ENCODE data around the gene LPIN1.

The LPIN1 gene

GRCh38 chr2:11738589-11739436, 7.6 kb upstream of the LPIN1 start:
- in situ Hi-C loops (cut with MboI; ENCODE audit: low pct_unique_long_range_greater_than_20kb, low sequenced_read_pairs): no loop called here
- DNase-seq: peak; percentile 59

- in situ Hi-C loops (cut with MboI; ENCODE audit: low pct_unique_long_range_greater_than_20kb, low sequenced_read_pairs): no loop called here
- no peak for DNase-seq
Observed at GRCh38 chr2:11740723-11741122, 5.7 kb upstream of the LPIN1 start.

- in situ Hi-C loops (cut with MboI; ENCODE audit: low pct_unique_long_range_greater_than_20kb, low sequenced_read_pairs): no loop called here
- DNase-seq: no peak
Observed at GRCh38 chr2:11742317-11742701, 4.1 kb upstream of the LPIN1 start.

GRCh38 chr2:11742702-11743357, 3.6 kb upstream of the LPIN1 start:
- DNase-seq: no peak
- in situ Hi-C loops (cut with MboI; ENCODE audit: low pct_unique_long_range_greater_than_20kb, low sequenced_read_pairs): no loop called here

- in situ Hi-C loops (cut with MboI; ENCODE audit: low pct_unique_long_range_greater_than_20kb, low sequenced_read_pairs): no loop called here
- DNase-seq: no peak
Observed at GRCh38 chr2:11743366-11743765, 3.1 kb upstream of the LPIN1 start.

- in situ Hi-C loops (cut with MboI; ENCODE audit: low pct_unique_long_range_greater_than_20kb, low sequenced_read_pairs): no loop called here
- peak; percentile 89 for DNase-seq
Observed at GRCh38 chr2:11743846-11744553, 2.4 kb upstream of the LPIN1 start.

GRCh38 chr2:11744631-11745394, 1.6 kb upstream of the LPIN1 start:
- in situ Hi-C loops (cut with MboI; ENCODE audit: low pct_unique_long_range_greater_than_20kb, low sequenced_read_pairs): no loop called here
- peak; percentile 65 for DNase-seq

GRCh38 chr2:11745613-11746375, 638 bp upstream of the LPIN1 start:
- DNase-seq: no peak
- in situ Hi-C loops (cut with MboI; ENCODE audit: low pct_unique_long_range_greater_than_20kb, low sequenced_read_pairs): no loop called here

- peak; percentile 36 for DNase-seq
- in situ Hi-C loops (cut with MboI; ENCODE audit: low pct_unique_long_range_greater_than_20kb, low sequenced_read_pairs): no loop called here
Observed at GRCh38 chr2:11746807-11747459, 501 bp downstream of the LPIN1 start.

GRCh38 chr2:11748018-11748860, 1.8 kb downstream of the LPIN1 start:
- no peak for DNase-seq
- in situ Hi-C loops (cut with MboI; ENCODE audit: low pct_unique_long_range_greater_than_20kb, low sequenced_read_pairs): no loop called here

GRCh38 chr2:11748861-11749645, 2.6 kb downstream of the LPIN1 start:
- DNase-seq: no peak
- in situ Hi-C loops (cut with MboI; ENCODE audit: low pct_unique_long_range_greater_than_20kb, low sequenced_read_pairs): no loop called here

GRCh38 chr2:11749646-11750349, 3.4 kb downstream of the LPIN1 start:
- no peak for DNase-seq
- in situ Hi-C loops (cut with MboI; ENCODE audit: low pct_unique_long_range_greater_than_20kb, low sequenced_read_pairs): no loop called here

- in situ Hi-C loops (cut with MboI; ENCODE audit: low pct_unique_long_range_greater_than_20kb, low sequenced_read_pairs): no loop called here
- no peak for DNase-seq
Observed at GRCh38 chr2:11750422-11750821, 4.0 kb downstream of the LPIN1 start.

GRCh38 chr2:11750917-11751316, 4.5 kb downstream of the LPIN1 start:
- no peak for DNase-seq
- in situ Hi-C loops (cut with MboI; ENCODE audit: low pct_unique_long_range_greater_than_20kb, low sequenced_read_pairs): no loop called here

- DNase-seq: no peak
- in situ Hi-C loops (cut with MboI; ENCODE audit: low pct_unique_long_range_greater_than_20kb, low sequenced_read_pairs): no loop called here
Observed at GRCh38 chr2:11752906-11753305, 6.5 kb downstream of the LPIN1 start.

GRCh38 chr2:11753452-11753885, 7.0 kb downstream of the LPIN1 start:
- peak; percentile 92 for DNase-seq
- in situ Hi-C loops (cut with MboI; ENCODE audit: low pct_unique_long_range_greater_than_20kb, low sequenced_read_pairs): no loop called here

All from KBM-7 (cell line).